ENCODE data around the gene SHFL. TPM values are rescaled to one million over a fixed set of nuclear protein-coding genes. Genes with fewer than 3 reads are reported as not detected.

Gene SHFL
- polyA plus RNA-seq, 1 experiment = 42.2 TPM

DNA sequence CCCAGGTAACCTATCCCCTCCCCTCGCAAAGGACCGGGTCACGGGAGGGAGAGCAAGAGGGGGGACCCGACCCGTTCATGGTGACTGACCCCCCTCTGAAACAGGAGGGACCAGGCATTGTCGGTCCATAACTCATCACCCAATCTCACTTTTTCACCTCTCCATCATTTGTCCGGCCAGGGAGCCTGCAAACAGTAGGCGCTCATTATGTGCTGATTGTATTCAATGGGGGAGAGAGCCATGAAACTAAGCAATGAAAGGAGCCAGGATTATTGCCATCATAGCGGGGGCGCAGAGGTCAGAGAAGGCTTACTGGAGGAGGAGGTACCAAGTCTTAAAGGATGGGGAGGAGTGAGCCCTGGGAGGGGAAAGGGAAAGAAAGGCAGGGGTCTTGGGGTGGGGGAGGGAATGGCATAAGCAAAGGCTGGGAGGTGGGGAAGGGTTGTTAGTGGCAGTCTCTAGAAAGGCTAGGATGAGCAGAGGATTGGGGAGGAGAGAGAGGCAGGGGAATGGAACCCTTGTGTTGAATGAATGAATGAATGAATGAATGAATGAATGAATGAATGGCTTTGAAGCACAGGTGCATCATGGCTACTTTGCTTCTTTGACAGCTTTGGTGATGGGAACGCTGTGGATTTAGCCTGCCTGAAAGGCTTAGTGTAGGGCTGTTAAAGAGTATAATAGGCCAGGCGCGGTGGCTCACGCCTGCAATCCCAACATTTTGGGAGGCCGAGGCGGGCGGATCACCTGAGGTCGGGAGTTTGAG, 1.4 kb downstream of the SHFL start:
- CTCF ChIA-PET = no interaction called here
- POLR2A ChIA-PET = no interaction called here
- DNase-seq (ENCODE audit: low read depth) = no peak
- peaks cover 13% of the 10 kb centered on the region for H3K36me3 ChIP-seq (ENCODE audit: control insufficient read depth, insufficient read depth, low read length)
- no peaks in the 10 kb centered on the region for H3K27me3 ChIP-seq (ENCODE audit: control insufficient read depth, insufficient read depth, low read length)
- TF ChIP-seq, protein P1, sequence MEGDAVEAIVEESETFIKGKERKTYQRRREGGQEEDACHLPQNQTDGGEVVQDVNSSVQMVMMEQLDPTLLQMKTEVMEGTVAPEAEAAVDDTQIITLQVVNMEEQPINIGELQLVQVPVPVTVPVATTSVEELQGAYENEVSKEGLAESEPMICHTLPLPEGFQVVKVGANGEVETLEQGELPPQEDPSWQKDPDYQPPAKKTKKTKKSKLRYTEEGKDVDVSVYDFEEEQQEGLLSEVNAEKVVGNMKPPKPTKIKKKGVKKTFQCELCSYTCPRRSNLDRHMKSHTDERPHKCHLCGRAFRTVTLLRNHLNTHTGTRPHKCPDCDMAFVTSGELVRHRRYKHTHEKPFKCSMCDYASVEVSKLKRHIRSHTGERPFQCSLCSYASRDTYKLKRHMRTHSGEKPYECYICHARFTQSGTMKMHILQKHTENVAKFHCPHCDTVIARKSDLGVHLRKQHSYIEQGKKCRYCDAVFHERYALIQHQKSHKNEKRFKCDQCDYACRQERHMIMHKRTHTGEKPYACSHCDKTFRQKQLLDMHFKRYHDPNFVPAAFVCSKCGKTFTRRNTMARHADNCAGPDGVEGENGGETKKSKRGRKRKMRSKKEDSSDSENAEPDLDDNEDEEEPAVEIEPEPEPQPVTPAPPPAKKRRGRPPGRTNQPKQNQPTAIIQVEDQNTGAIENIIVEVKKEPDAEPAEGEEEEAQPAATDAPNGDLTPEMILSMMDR (IDR thresholded peaks at IDR 0.05; ENCODE audit: insufficient read depth, low read depth, low read length) = no peak
- H3K4me3 ChIP-seq (ENCODE audit: low read depth, low read length) = peak overlapping the region; percentile 99

DNA sequence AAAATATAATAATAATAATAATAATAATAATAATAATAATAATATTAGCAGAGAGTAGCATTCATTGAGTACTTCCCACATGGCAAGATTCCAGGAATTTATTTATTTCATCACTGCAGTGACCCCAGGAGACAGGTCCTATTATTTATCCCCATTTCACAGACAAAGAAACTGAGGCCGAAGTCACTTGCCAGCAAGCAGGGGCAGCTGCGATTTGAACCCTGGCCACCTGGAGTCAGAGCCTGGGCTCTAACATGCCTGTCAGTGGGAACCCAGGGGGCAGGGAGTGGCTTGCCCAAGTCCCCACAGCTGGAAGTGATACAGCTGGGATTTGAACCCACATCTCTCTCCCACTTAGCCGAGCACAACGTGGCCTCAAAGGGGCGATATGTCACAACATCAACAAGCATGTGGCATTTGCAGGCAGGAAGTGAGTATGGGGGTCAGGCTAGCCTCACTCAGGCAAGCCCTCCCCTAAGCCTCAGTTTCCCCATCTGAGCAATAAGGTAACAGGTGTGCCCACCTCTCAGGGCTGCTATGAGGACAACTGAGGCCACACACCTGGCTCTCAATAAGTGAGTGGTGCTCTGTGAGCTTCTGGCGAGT, 2.9 kb downstream of the SHFL start:
- H3K36me3 ChIP-seq (ENCODE audit: control insufficient read depth, insufficient read depth, low read length) = peaks cover 16% of the 10 kb centered on the region
- TF ChIP-seq, protein P1 (IDR thresholded peaks at IDR 0.05; ENCODE audit: insufficient read depth, low read depth, low read length) = no peak
- CTCF ChIA-PET = interaction anchor here (0.6 kb wide), 1 partner anchor 172 kb away, joined by 5 read pairs; no protein-coding TSS in a partner anchor
- no peak for DNase-seq (ENCODE audit: low read depth)
- no peak overlapping the region for H3K4me3 ChIP-seq (ENCODE audit: low read depth, low read length)
- POLR2A ChIA-PET = no interaction called here
- H3K27me3 ChIP-seq (ENCODE audit: control insufficient read depth, insufficient read depth, low read length) = no peaks in the 10 kb centered on the region

DNA sequence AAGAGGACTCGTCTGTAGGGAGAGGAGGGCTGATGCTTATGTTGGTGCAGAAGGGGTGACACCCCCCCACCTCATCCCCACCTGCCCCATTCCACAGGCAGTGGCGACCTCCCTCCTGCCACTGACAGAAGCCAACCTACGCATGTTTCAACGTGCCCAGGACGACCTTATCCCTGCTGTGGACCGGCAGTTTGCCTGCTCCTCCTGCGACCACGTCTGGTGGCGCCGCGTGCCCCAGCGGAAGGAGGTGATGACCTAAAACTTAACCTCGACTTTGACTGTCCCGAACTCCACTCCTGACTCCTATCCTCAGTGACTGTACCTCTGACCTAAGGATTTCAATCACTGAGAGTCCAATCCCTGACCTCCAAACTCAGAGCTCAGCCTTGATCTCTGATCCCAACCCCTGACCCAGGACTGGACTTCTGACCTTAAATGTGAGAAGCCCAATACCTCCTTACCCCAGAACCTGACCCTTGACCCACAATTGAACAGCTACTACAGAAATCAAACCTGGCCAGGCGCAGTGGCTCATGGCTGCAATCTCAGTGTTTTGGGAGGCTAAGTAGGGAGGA, 3.8 kb downstream of the SHFL start:
- TF ChIP-seq, protein P1 (IDR thresholded peaks at IDR 0.05; ENCODE audit: insufficient read depth, low read depth, low read length) = no peak
- no peak for DNase-seq (ENCODE audit: low read depth)
- peaks cover 16% of the 10 kb centered on the region for H3K36me3 ChIP-seq (ENCODE audit: control insufficient read depth, insufficient read depth, low read length)
- H3K27me3 ChIP-seq (ENCODE audit: control insufficient read depth, insufficient read depth, low read length) = no peaks in the 10 kb centered on the region
- H3K4me3 ChIP-seq (ENCODE audit: low read depth, low read length) = no peak overlapping the region
- POLR2A ChIA-PET = no interaction called here
- CTCF ChIA-PET = no interaction called here

DNA sequence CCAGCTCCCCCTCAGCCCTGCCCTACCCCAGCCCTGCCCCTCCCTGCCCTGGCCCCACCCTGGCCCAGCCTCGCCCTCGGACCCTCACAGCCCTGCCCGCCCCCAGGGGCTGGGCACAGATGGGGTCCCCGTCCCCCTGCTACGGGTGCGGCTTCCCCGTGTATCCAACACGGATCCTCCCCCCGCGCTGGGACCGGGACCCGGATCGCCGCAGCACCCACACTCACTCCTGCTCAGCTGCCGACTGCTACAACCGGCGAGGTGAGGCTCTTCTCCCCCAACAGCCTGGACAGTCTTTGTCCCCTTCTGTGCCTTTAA, 5.2 kb downstream of the SHFL start:
- ChIA-PET POLR2A (no interaction called here), CTCF (no interaction called here)
- DNase-seq (ENCODE audit: low read depth) = no peak
- Histone ChIP-seq H3K4me3 (ENCODE audit: low read depth, low read length) (no peak overlapping the region), H3K36me3 (ENCODE audit: control insufficient read depth, insufficient read depth, low read length) (peaks cover 16% of the 10 kb centered on the region), H3K27me3 (ENCODE audit: control insufficient read depth, insufficient read depth, low read length) (no peaks in the 10 kb centered on the region)
- TF ChIP-seq, protein P1 (IDR thresholded peaks at IDR 0.05; ENCODE audit: insufficient read depth, low read depth, low read length) = no peak

DNA sequence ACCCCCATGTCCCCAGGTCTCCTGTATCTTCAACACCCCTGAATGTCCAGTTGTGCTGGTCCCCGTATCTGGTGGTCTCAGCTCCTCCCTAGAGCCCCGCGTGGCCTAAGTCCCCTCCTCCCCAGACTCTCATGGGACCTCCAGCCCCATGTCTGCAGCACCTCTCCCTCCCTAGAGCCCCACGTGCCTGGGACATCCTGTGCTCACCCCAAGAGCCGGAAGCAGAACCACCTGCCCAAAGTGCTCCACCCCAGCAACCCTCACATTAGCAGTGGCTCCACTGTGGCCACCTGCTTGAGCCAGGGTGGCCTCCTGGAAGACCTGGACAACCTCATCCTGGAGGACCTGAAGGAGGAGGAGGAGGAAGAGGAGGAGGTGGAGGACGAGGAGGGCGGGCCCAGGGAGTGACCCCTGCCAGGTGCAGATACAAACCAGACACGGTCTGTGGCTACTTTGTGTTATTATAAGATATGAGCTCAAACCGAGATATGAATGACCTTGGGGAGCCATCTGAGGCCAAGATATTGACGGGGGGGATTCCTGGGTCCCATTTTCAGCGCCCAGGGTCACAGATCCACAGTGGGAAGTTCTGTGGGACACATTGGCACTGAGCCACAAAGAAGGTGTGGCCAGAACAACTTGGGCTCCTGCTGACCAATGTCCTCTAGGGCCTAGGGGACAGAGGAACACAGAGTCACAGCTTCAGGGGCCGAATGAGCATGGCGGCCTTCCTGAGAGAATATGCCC, 6.0 kb downstream of the SHFL start:
- Histone ChIP-seq H3K4me3 (ENCODE audit: low read depth, low read length) (no peak overlapping the region), H3K36me3 (ENCODE audit: control insufficient read depth, insufficient read depth, low read length) (peaks cover 16% of the 10 kb centered on the region), H3K27me3 (ENCODE audit: control insufficient read depth, insufficient read depth, low read length) (no peaks in the 10 kb centered on the region)
- ChIA-PET CTCF (interaction anchor here (1.7 kb wide), 1 partner anchor 64 kb away, joined by 3 read pairs; no protein-coding TSS in a partner anchor), POLR2A (no interaction called here)
- no peak for DNase-seq (ENCODE audit: low read depth)
- TF ChIP-seq, protein P1 (IDR thresholded peaks at IDR 0.05; ENCODE audit: insufficient read depth, low read depth, low read length) = no peak
